Liver (tissue), 9 donors: Measurements from ENCODE around the gene HES3. TPM values are rescaled to one million over a fixed set of nuclear protein-coding genes. Genes with fewer than 3 reads are reported as not detected.

ENCODE experiments used
- DNase-seq: peaks from one replicate; pipeline ENCODE4 v3.0.0-alpha.2; 2017; ENCODE audit warnings: low spot score
- H3K27ac ChIP-seq, 2 donors: one replicate each; pipeline ENCODE4 v1.7.0; 2013; ENCODE audit warnings: inconsistent platforms in 2 of 2, low read length in 2 of 2, control low read depth in 1 of 2, low read depth in 1 of 2, mild to moderate bottlenecking in 1 of 2
- H3K27me3 ChIP-seq, 4 donors: one replicate each; pipeline versions ENCODE4 v1.6.1 to v1.7.0; 2013; ENCODE audit warnings: low read length in 3 of 4, inconsistent platforms in 1 of 4, mild to moderate bottlenecking in 1 of 4, moderate library complexity in 1 of 4; ENCODE audit not compliant: control insufficient read depth in 4 of 4, insufficient read depth in 4 of 4
- H3K36me3 ChIP-seq, 4 donors: one replicate each; pipeline versions ENCODE4 v1.6.1 to v1.7.0; 2013; ENCODE audit warnings: low read length in 3 of 4, mild to moderate bottlenecking in 3 of 4, low read depth in 1 of 4, moderate library complexity in 1 of 4; ENCODE audit not compliant: control insufficient read depth in 4 of 4, insufficient read depth in 3 of 4
- H3K4me1 ChIP-seq, 4 donors: one replicate each; pipeline versions ENCODE4 v1.6.1 to v1.7.0; 2013; ENCODE audit warnings: low read length in 3 of 4, mild to moderate bottlenecking in 3 of 4, moderate library complexity in 1 of 4; ENCODE audit not compliant: control insufficient read depth in 4 of 4, insufficient read depth in 4 of 4
- H3K4me3 ChIP-seq, 3 donors: one replicate each; pipeline versions ENCODE4 v1.6.1 to v1.7.0; 2013; ENCODE audit warnings: low read length in 3 of 3, control low read depth in 1 of 3, low read depth in 1 of 3, mild to moderate bottlenecking in 1 of 3
- H3K9ac ChIP-seq, 2 donors: one replicate each; pipeline ENCODE4 v1.7.0; 2013; ENCODE audit warnings: low read length in 2 of 2, mild to moderate bottlenecking in 2 of 2, moderate library complexity in 2 of 2, control low read depth in 1 of 2, low read depth in 1 of 2
- H3K9me3 ChIP-seq, 4 donors: one replicate each; pipeline versions ENCODE4 v1.6.1 to v1.7.0; 2013; ENCODE audit warnings: low read length in 3 of 4; ENCODE audit not compliant: control insufficient read depth in 4 of 4
- ATF3 ChIP-seq: IDR thresholded peaks from 2 replicates; pipeline ENCODE4 v1.6.1; 2016; ENCODE audit warnings: antibody characterized with exemption
- CTCF ChIP-seq: fragments of 150-350 bp; IDR thresholded peaks from 2 replicates; pipeline ENCODE4 v1.5.1; 2017; ENCODE audit warnings: improper control_type of control experiment, low read depth, low read length; ENCODE audit not compliant: missing input control
- FOXA1 ChIP-seq: IDR thresholded peaks from 2 replicates; pipeline ENCODE4 v1.6.1; 2016; ENCODE audit warnings: antibody characterized with exemption
- FOXA2 ChIP-seq: IDR thresholded peaks from 2 replicates; pipeline ENCODE4 v1.6.1; 2016; ENCODE audit warnings: antibody characterized with exemption
- GABPA ChIP-seq, 2 donors: IDR thresholded peaks in 1 of 2; conservative IDR thresholded peaks in 1 of 2; 2 replicates each; pipeline ENCODE4 v1.6.1; 2016; ENCODE audit warnings: antibody characterized with exemption in 2 of 2, mild to moderate bottlenecking in 1 of 2, moderate library complexity in 1 of 2
- HNF4A ChIP-seq, 2 donors: conservative IDR thresholded peaks; 2 replicates each; pipeline ENCODE4 v1.6.1; 2016; ENCODE audit warnings: antibody characterized with exemption in 2 of 2, mild to moderate bottlenecking in 2 of 2
- HNF4G ChIP-seq: IDR thresholded peaks from 2 replicates; pipeline ENCODE4 v1.6.1; 2016; ENCODE audit warnings: antibody characterized with exemption
- JUND ChIP-seq, 2 donors: IDR thresholded peaks; 2 replicates each; pipeline ENCODE4 v1.6.1; 2016; ENCODE audit warnings: antibody characterized with exemption in 2 of 2
- MAX ChIP-seq: IDR thresholded peaks from 2 replicates; pipeline ENCODE4 v1.6.1; 2016; ENCODE audit warnings: antibody characterized with exemption
- NR2F2 ChIP-seq: IDR thresholded peaks from 2 replicates; pipeline ENCODE4 v1.6.1; 2016; ENCODE audit warnings: antibody characterized with exemption
- RAD21 ChIP-seq, 2 donors: IDR thresholded peaks; 2 replicates each; pipeline ENCODE4 v1.6.1; 2016; ENCODE audit warnings: antibody characterized with exemption in 2 of 2, mild to moderate bottlenecking in 2 of 2
- RXRA ChIP-seq, 2 donors: IDR thresholded peaks; 2 replicates each; pipeline ENCODE4 v1.6.1; 2017 to 2018; ENCODE audit warnings: antibody characterized with exemption in 2 of 2, mild to moderate bottlenecking in 1 of 2
- SP1 ChIP-seq: IDR thresholded peaks from 2 replicates; pipeline ENCODE4 v1.6.1; 2018; ENCODE audit warnings: antibody characterized with exemption, mild to moderate bottlenecking
- TAF1 ChIP-seq: conservative IDR thresholded peaks from 2 replicates; pipeline ENCODE4 v1.6.1; 2016; ENCODE audit warnings: antibody characterized with exemption, mild to moderate bottlenecking
- YY1 ChIP-seq: IDR thresholded peaks from 2 replicates; pipeline ENCODE4 v1.6.1; 2016; ENCODE audit warnings: antibody characterized with exemption, mild to moderate bottlenecking
- whole genome bisulfite sequencing: extraction: QIAGEN DNeasy Blood & Tissue Kit; methylation state at CpG from one replicate; pipeline ENCODE4 v1.1.7; 2013; 5-methylcytosine and 5-hydroxymethylcytosine counted together
- polyA plus RNA-seq, 2 donors: library from polyadenylated mRNA; stranded (reverse) in 1 of 2; unstranded in 1 of 2; fragments of 200-250 nt in 1 of 2; fragments of >200 nt in 1 of 2; fragmentation: Nextera tagmentation in 1 of 2; extraction: Ambion mirVana in 1 of 2; gene quantifications; one replicate each; pipeline versions ENCODE4 v1.2.1 to v1.2.3, GENCODE V29; 2013 to 2015
- total RNA-seq, 2 donors: library from RNA; depleted of rRNA; stranded (reverse); fragments of >200 nt; gene quantifications; one replicate each; pipeline ENCODE4 v1.2.3, GENCODE V29; 2014
- donor health status: healthy.
- donor health status: healthy.
- donor health status: healthy.
- donor health status: healthy.
- donor health status: healthy.

HES3 gene
- total and polyA plus RNA-seq, 4 donors, result not detected

- no peak for TF ChIP-seq CTCF
These were observed 44.4 kb upstream of the HES3 start, which contains the start of gene RPL22 (continued) for GRCh38 chr1:6199298-6200187.

GRCh38 chr1:6200188-6200809 lies 43.7 kb upstream of the HES3 start:
- Histone ChIP-seq H3K9ac (peak overlapping the region in 1 of 2 donors; percentile 45), H3K36me3 (peaks cover 0 to 12% (median 9%) of the 10 kb centered on the region in 4 donors), H3K4me1 (peaks cover 10 to 34% (median 27%) of the 10 kb centered on the region in 4 donors), H3K27me3 (no peaks in the 10 kb centered on the region), H3K27ac (no peak overlapping the region), H3K9me3 (no peaks in the 10 kb centered on the region), H3K4me3 (peak overlapping the region; percentile 39 to 94 (median 40))
- DNase-seq, result no peak
- 83% methylated on average over 10 of the region's 10 CpGs for WGBS
- TF ChIP-seq JUND (IDR thresholded peaks at IDR 0.05), result no peak
- TF ChIP-seq YY1, result no peak
- TF ChIP-seq GABPA (IDR thresholded peaks at IDR 0.05 in 1 of 2, conservative IDR thresholded peaks at IDR 0.05 in 1 of 2), result no peak
- TF ChIP-seq SP1, result no peak
- no peak for TF ChIP-seq MAX
- no peak for TF ChIP-seq TAF1

- no peaks in the 10 kb centered on the region for H3K9me3 ChIP-seq
- peaks cover 0 to 2% (median under 1%) of the 10 kb centered on the region in 4 donors for H3K36me3 ChIP-seq
- TF ChIP-seq ATF3 (no peak), RXRA (IDR thresholded peaks at IDR 0.05) (no peak), HNF4A (conservative IDR thresholded peaks at IDR 0.05) (no peak), RAD21 (IDR thresholded peaks at IDR 0.05) (no peak), YY1 (no peak), FOXA2 (no peak), MAX (no peak), HNF4G (no peak), NR2F2 (no peak), FOXA1 (no peak), CTCF (no peak), GABPA (IDR thresholded peaks at IDR 0.05 in 1 of 2, conservative IDR thresholded peaks at IDR 0.05 in 1 of 2) (no peak)
- H3K27ac ChIP-seq, result no peak overlapping the region
- H3K9ac ChIP-seq, result no peak overlapping the region
- no peak for DNase-seq
- no peaks in the 10 kb centered on the region for H3K27me3 ChIP-seq
- 91% methylated on average over 7 of the region's 7 CpGs for WGBS
- H3K4me1 ChIP-seq, result peaks cover 10 to 51% (median 31%) of the 10 kb centered on the region in 4 donors
- H3K4me3 ChIP-seq, result no peak overlapping the region
These were observed 41.7 kb upstream of the HES3 start for GRCh38 chr1:6202256-6202655.
